C4-2B (cell line): ENCODE data around the gene FXYD1.

Experiments used
- ZFX ChIP-seq: fragments of 450-650 bp; IDR thresholded peaks from 2 replicates; pipeline ENCODE4 v1.6.1; 2017
- TF ChIP-seq, protein P1 (sequence below): fragments of 450-650 bp; conservative IDR thresholded peaks from 2 replicates; pipeline ENCODE4 v1.5.1; 2017; ENCODE audit warnings: mild to moderate bottlenecking

DNA sequence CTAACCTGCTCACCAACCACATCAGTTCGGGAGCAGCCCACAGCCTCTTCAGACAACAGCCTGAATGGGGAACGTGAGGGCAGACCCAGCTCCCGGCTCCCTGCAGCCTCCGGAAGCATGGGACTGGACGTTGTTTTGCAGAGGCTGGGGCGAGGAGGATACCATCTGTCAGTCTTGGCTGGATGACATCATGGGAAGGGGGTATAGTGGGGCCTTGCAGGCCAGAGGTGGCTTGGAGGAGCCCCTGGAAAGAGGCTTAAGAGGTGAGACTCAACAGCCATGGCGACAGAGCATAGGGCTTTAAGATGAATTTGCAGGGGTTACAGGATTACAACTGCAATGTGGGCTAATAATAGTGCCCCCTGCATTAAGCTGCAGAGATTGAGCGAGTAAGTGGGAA, 21.5 kb upstream of the FXYD1 start:
- TF ChIP-seq, protein P1, sequence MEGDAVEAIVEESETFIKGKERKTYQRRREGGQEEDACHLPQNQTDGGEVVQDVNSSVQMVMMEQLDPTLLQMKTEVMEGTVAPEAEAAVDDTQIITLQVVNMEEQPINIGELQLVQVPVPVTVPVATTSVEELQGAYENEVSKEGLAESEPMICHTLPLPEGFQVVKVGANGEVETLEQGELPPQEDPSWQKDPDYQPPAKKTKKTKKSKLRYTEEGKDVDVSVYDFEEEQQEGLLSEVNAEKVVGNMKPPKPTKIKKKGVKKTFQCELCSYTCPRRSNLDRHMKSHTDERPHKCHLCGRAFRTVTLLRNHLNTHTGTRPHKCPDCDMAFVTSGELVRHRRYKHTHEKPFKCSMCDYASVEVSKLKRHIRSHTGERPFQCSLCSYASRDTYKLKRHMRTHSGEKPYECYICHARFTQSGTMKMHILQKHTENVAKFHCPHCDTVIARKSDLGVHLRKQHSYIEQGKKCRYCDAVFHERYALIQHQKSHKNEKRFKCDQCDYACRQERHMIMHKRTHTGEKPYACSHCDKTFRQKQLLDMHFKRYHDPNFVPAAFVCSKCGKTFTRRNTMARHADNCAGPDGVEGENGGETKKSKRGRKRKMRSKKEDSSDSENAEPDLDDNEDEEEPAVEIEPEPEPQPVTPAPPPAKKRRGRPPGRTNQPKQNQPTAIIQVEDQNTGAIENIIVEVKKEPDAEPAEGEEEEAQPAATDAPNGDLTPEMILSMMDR, result no peak
- TF ChIP-seq ZFX, result no peak
